Neuronal stem cell (in vitro differentiated cells): Measurements from ENCODE around the gene SLBP.

Experiments
- DNase-seq: peaks from one replicate; pipeline ENCODE4 v3.0.0-alpha.2; 2013; ENCODE audit warnings: low spot score
- H2AFZ ChIP-seq: one replicate; pipeline ENCODE4 v1.6.1; 2013; ENCODE audit warnings: mild to moderate bottlenecking, low read length, inconsistent platforms
- H2AK5ac ChIP-seq: 2 replicates; pipeline ENCODE4 v1.6.1; 2013; ENCODE audit warnings: low read depth, mild to moderate bottlenecking, inconsistent platforms, low read length, moderate library complexity, mixed read lengths
- H2BK120ac ChIP-seq: 2 replicates; pipeline ENCODE4 v1.6.1; 2013; ENCODE audit warnings: low read depth, mild to moderate bottlenecking, inconsistent platforms, low read length, moderate library complexity, mixed read lengths
- H2BK12ac ChIP-seq: one replicate; pipeline ENCODE4 v1.6.1; 2013; ENCODE audit warnings: low read length, inconsistent platforms
- H2BK15ac ChIP-seq: 2 replicates; pipeline ENCODE4 v1.6.1; 2013; ENCODE audit warnings: mild to moderate bottlenecking, low read length, inconsistent platforms, mixed read lengths
- H2BK5ac ChIP-seq: one replicate; pipeline ENCODE4 v1.6.1; 2013; ENCODE audit warnings: inconsistent platforms, mild to moderate bottlenecking, low read length, moderate library complexity
- H3K14ac ChIP-seq: one replicate; pipeline ENCODE4 v1.6.1; 2013; ENCODE audit warnings: low read length, inconsistent platforms
- H3K18ac ChIP-seq: 2 replicates; pipeline ENCODE4 v1.6.1; 2013; ENCODE audit warnings: low read length, inconsistent platforms
- H3K23ac ChIP-seq: 2 replicates; pipeline ENCODE4 v1.6.1; 2013; ENCODE audit warnings: low read depth, mild to moderate bottlenecking, mixed read lengths, low read length, inconsistent platforms; ENCODE audit not compliant: poor library complexity
- H3K27ac ChIP-seq: replicated peaks from 3 replicates; pipeline ENCODE4 v1.5.1; 2013; ENCODE audit warnings: low read length, inconsistent platforms
- H3K27me3 ChIP-seq, 3 experiments: 2 replicates each; pipeline ENCODE4 v1.6.1; 2013; ENCODE audit warnings: low read length in 3 of 3, mild to moderate bottlenecking in 2 of 3, inconsistent platforms in 1 of 3, low read depth in 1 of 3, mixed read lengths in 1 of 3, moderate library complexity in 1 of 3; ENCODE audit not compliant: control insufficient read depth in 3 of 3, insufficient read depth in 3 of 3
- H3K36me3 ChIP-seq, 2 donors: replicated peaks in 1 of 2; 2 replicates each; pipeline ENCODE4 v1.6.1; 2013; ENCODE audit warnings: low read length in 2 of 2; ENCODE audit not compliant: control insufficient read depth in 2 of 2, insufficient read depth in 2 of 2
- H3K4ac ChIP-seq: 2 replicates; pipeline ENCODE4 v1.6.1; 2013; ENCODE audit warnings: inconsistent platforms, mild to moderate bottlenecking, low read length, moderate library complexity
- H3K4me1 ChIP-seq, 2 donors: 1 replicate in 1 of 2; 2 replicates in 1 of 2; pipeline ENCODE4 v1.6.1; 2013; ENCODE audit warnings: low read length in 2 of 2, low read depth in 1 of 2; ENCODE audit not compliant: control insufficient read depth in 2 of 2, insufficient read depth in 1 of 2
- H3K4me2 ChIP-seq: one replicate; pipeline ENCODE4 v1.6.1; 2013; ENCODE audit warnings: mild to moderate bottlenecking, low read length, inconsistent platforms; ENCODE audit not compliant: insufficient read depth, poor library complexity, severe bottlenecking
- H3K4me3 ChIP-seq, 2 donors: 2 replicates each; pipeline ENCODE4 v1.5.1; 2013; ENCODE audit warnings: low read length in 2 of 2, mild to moderate bottlenecking in 2 of 2, inconsistent platforms in 1 of 2, moderate library complexity in 1 of 2
- H3K79me1 ChIP-seq: one replicate; pipeline ENCODE4 v1.6.1; 2013; ENCODE audit warnings: low read depth, mild to moderate bottlenecking, inconsistent platforms, low read length, moderate library complexity
- H3K9ac ChIP-seq: one replicate; pipeline ENCODE4 v1.6.1; 2013; ENCODE audit warnings: mild to moderate bottlenecking, low read depth, low read length, inconsistent platforms; ENCODE audit not compliant: poor library complexity
- H3K9me3 ChIP-seq, 2 donors: replicated peaks in 1 of 2; 2 replicates each; pipeline versions ENCODE3 to v1.6.1; 2013; ENCODE audit warnings: low read length in 2 of 2, mild to moderate bottlenecking in 2 of 2, inconsistent platforms in 1 of 2, low read depth in 1 of 2, mixed read lengths in 1 of 2, moderate library complexity in 1 of 2; ENCODE audit not compliant: control insufficient read depth in 2 of 2, insufficient read depth in 1 of 2
- H4K8ac ChIP-seq: one replicate; pipeline ENCODE4 v1.6.1; 2013; ENCODE audit warnings: low read depth, mild to moderate bottlenecking, inconsistent platforms, low read length, moderate library complexity
- H4K91ac ChIP-seq: one replicate; pipeline ENCODE4 v1.6.1; 2013; ENCODE audit warnings: low read length, low read depth, mild to moderate bottlenecking, inconsistent platforms; ENCODE audit not compliant: poor library complexity
- WGBS, 2 donors: extraction: QIAGEN DNeasy Blood & Tissue Kit; methylation state at CpG; one replicate each; pipeline ENCODE4 v1.1.7; 2013; ENCODE audit warnings: missing lambda C conversion rate in 2 of 2, mixed read lengths in 1 of 2; ENCODE audit not compliant: insufficient read length in 2 of 2, insufficient replicate concordance in 1 of 2; ENCODE audit errors: extremely low coverage in 2 of 2; 5-methylcytosine and 5-hydroxymethylcytosine counted together

Gene SLBP

DNA sequence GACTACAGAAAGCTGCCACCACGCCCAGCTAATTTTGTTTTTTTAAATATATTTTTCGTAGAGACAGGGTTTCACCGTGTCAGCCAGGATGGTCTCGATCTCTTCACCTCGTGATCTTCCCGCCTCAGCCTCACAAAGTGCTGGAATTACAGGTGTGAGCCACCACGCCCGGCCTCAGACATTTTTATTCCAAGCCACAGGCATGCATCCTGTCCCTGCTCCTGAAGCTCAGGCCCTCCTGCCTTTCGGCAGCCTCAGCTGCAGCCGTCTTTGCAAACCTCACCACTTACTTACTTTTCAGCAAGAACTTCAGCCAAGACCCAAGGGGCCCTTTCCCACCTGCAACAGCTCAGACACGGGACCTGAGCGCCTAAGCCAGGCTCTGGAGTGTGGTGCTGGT, 54.0 kb downstream of the SLBP start:
- no peak overlapping the region for H3K27ac ChIP-seq
- no peaks in the 10 kb centered on the region for H3K4me1 ChIP-seq
- H4K91ac ChIP-seq: no peak overlapping the region
- no CpG with 5 or more reads among the region's 12 CpGs for WGBS, 2 donors
- no peaks in the 10 kb centered on the region for H3K27me3 ChIP-seq
- no peaks in the 10 kb centered on the region for H3K9me3 ChIP-seq
- no peak overlapping the region for H3K9ac ChIP-seq
- no peak overlapping the region for H2AFZ ChIP-seq
- H3K79me1 ChIP-seq: peaks cover 2% of the 10 kb centered on the region
- no peak for DNase-seq
- peak overlapping the region; percentile 82 for H3K14ac ChIP-seq
- H4K8ac ChIP-seq: no peak overlapping the region
- no peak overlapping the region for H3K4me2 ChIP-seq
- no peak overlapping the region for H2BK15ac ChIP-seq
- peak overlapping the region; percentile 71 for H3K18ac ChIP-seq
- H2BK12ac ChIP-seq: no peak overlapping the region
- no peak overlapping the region for H2AK5ac ChIP-seq
- no peak overlapping the region for H3K4me3 ChIP-seq
- no peak overlapping the region for H3K23ac ChIP-seq
- no peaks in the 10 kb centered on the region for H3K36me3 ChIP-seq
- H3K4ac ChIP-seq: no peak overlapping the region
- no peak overlapping the region for H2BK120ac ChIP-seq
- H2BK5ac ChIP-seq: no peak overlapping the region

- H2BK15ac ChIP-seq: no peak overlapping the region
- H3K36me3 ChIP-seq: peaks cover 0 to 2% of the 10 kb centered on the region in 2 donors
- no peak overlapping the region for H4K8ac ChIP-seq
- H3K14ac ChIP-seq: peak overlapping the region; percentile 56
- no peak for DNase-seq
- H3K4me2 ChIP-seq: no peak overlapping the region
- H2AFZ ChIP-seq: no peak overlapping the region
- peak overlapping the region; percentile 53 for H2BK5ac ChIP-seq
- no peak overlapping the region for H3K18ac ChIP-seq
- peaks cover 7% of the 10 kb centered on the region for H3K79me1 ChIP-seq
- H2BK120ac ChIP-seq: no peak overlapping the region
- H3K4me3 ChIP-seq: no peak overlapping the region
- no peak overlapping the region for H3K27ac ChIP-seq
- WGBS, 2 donors: no CpG with 5 or more reads among the region's 19 CpGs
- no peak overlapping the region for H3K4ac ChIP-seq
- peak overlapping the region; percentile 34 for H3K23ac ChIP-seq
- peaks cover 0 to 3% of the 10 kb centered on the region in 2 donors for H3K4me1 ChIP-seq
- peaks cover 0 to 10% of the 10 kb centered on the region in 2 donors for H3K9me3 ChIP-seq
- peak overlapping the region; percentile 70 for H2AK5ac ChIP-seq
- peaks cover 0 to 8% (median 0%) of the 10 kb centered on the region in 3 experiments for H3K27me3 ChIP-seq
- no peak overlapping the region for H3K9ac ChIP-seq
- no peak overlapping the region for H4K91ac ChIP-seq
- H2BK12ac ChIP-seq: no peak overlapping the region
Observed at GRCh38 chr4:1656986-1657385, 55.1 kb downstream of the SLBP start.

GRCh38 chr4:1656132-1656531, 56.0 kb downstream of the SLBP start:
- Histone ChIP-seq H3K18ac (no peak overlapping the region), H4K8ac (no peak overlapping the region), H3K4me3 (no peak overlapping the region), H3K27me3 (peaks cover 0 to 8% (median 0%) of the 10 kb centered on the region in 3 experiments), H3K27ac (no peak overlapping the region), H3K23ac (peak overlapping the region; percentile 34), H4K91ac (no peak overlapping the region), H2BK5ac (peak overlapping the region; percentile 42), H3K9me3 (peaks cover 0 to 12% of the 10 kb centered on the region in 2 donors), H3K79me1 (peaks cover 7% of the 10 kb centered on the region), H2BK15ac (no peak overlapping the region), H3K36me3 (peaks cover 0 to 2% of the 10 kb centered on the region in 2 donors), H3K4ac (no peak overlapping the region), H2BK120ac (no peak overlapping the region), H2BK12ac (no peak overlapping the region), H3K4me1 (peaks cover 0 to 4% of the 10 kb centered on the region in 2 donors), H3K9ac (no peak overlapping the region), H3K14ac (no peak overlapping the region), H2AFZ (no peak overlapping the region), H3K4me2 (no peak overlapping the region), H2AK5ac (peak overlapping the region; percentile 8)
- WGBS, 2 donors: no CpG with 5 or more reads among the region's 5 CpGs
- no peak for DNase-seq

DNA sequence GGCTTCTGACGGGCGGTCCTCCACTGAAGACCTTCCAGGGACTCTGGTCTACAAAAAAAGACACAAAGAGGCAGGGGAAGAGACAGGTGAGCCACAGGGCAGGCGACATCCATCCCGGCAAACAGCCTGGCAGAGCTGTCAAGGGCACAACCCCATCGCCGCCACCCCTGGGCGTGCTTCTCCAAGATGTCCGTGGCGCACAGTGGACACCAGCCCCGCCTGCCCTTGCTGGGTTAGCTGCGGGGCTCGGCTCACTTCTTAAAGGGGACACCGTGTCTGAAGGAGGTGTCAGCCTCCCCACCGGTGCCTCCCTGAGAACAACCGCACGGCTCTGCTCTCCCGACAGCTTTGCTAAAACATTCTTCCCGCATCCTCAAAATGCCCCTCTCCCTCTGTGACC, 56.4 kb downstream of the SLBP start:
- no peak overlapping the region for H3K23ac ChIP-seq
- no peak overlapping the region for H2BK5ac ChIP-seq
- H2BK15ac ChIP-seq: no peak overlapping the region
- H2BK12ac ChIP-seq: no peak overlapping the region
- H3K27me3 ChIP-seq: peaks cover 0 to 8% (median 0%) of the 10 kb centered on the region in 3 experiments
- peaks cover 0 to 4% of the 10 kb centered on the region in 2 donors for H3K4me1 ChIP-seq
- no peak overlapping the region for H3K4ac ChIP-seq
- H4K8ac ChIP-seq: no peak overlapping the region
- no peak overlapping the region for H3K4me3 ChIP-seq
- peaks cover 0 to 2% of the 10 kb centered on the region in 2 donors for H3K36me3 ChIP-seq
- peaks cover 7% of the 10 kb centered on the region for H3K79me1 ChIP-seq
- no CpG with 5 or more reads among the region's 18 CpGs for WGBS, 2 donors
- no peak overlapping the region for H3K9ac ChIP-seq
- no peak overlapping the region for H2AK5ac ChIP-seq
- DNase-seq: no peak
- no peak overlapping the region for H2AFZ ChIP-seq
- peaks cover 0 to 12% of the 10 kb centered on the region in 2 donors for H3K9me3 ChIP-seq
- H3K14ac ChIP-seq: peak overlapping the region; percentile 25
- H3K4me2 ChIP-seq: no peak overlapping the region
- no peak overlapping the region for H4K91ac ChIP-seq
- no peak overlapping the region for H3K18ac ChIP-seq
- no peak overlapping the region for H3K27ac ChIP-seq
- no peak overlapping the region for H2BK120ac ChIP-seq
